NCI-H2029 (cell line): ENCODE results near the gene COL9A3.
A peak's percentile ranks its signal among the peaks of the same experiment; 100 is the strongest.

Source experiments
- DNase-seq: peaks from one replicate; lab custom pipeline; 2025; lab: John Stamatoyannopoulos, UW

Gene COL9A3

GRCh38 chr20:62796699-62797491 is 20.0 kb upstream of the COL9A3 start:
- DNase-seq, result no peak

- no peak for DNase-seq
Observed at GRCh38 chr20:62797671-62798532, 18.9 kb upstream of the COL9A3 start.

- no peak for DNase-seq
Observed at GRCh38 chr20:62799036-62799435, 17.8 kb upstream of the COL9A3 start.

DNA sequence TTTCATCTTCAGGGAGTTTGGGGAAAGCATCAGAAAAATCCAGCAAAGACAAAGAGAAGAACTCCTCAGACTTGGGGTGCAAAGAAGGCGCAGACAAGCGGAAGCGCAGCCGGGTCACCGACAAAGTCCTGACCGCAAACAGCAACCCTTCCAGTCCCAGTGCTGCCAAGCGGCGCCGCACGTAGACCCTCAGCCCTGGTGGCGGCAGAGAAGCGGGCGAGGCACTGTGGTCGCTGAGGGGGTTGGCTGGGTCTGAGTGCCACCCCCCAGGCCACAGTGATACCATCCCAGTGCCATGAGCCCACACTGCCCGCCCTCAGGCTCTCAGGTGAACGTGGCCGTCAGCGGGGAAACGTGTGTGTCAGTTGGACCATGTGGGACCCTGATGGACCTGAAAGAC is 17.4 kb upstream of the COL9A3 start:
- no peak for DNase-seq

GRCh38 chr20:62799873-62800272 is 17.0 kb upstream of the COL9A3 start:
- DNase-seq, result no peak

DNA sequence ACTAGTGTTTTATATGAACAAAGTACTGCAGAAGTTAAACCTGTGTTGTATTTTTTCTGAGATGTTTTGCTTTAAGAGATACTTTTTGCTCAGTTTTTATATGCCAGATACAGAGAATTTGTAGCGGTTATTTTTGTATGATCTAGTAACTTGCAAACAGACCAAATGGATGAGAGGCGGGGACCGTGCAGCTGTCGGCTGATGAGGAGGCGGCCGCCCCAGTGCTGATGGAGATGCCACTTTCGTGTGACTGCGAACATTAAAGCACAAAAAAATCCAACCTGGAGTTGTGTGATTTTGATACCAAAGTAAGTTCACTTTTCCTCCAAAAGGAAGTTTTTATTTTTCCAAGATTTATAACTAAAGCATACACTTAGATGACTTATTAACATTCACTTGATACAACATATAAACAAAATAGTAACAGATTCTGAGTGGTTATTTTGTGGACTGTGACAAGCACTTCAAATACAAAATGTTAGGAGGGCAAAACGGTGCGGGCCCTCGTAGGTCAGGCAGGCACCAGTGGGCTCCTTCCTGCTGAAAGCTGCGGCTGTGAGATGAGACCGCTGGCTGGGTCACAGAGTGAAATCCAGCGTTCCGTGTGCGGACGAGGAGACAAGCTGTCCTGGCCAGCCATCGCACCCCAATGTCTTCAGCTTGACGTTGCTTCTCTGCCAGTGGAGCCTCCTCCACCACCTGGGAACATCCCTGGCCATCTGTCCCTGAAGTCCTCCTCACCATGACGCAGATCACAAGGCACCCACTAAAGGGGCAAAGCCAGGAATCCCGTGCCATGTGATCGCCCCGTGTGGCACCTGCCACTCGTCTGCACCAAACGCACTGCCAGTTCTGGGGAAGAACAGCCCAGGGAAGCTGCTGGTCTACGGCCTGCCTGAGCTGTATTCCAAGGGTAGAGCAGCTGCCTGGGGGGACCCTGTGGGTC is 16.3 kb upstream of the COL9A3 start:
- no peak for DNase-seq

DNA sequence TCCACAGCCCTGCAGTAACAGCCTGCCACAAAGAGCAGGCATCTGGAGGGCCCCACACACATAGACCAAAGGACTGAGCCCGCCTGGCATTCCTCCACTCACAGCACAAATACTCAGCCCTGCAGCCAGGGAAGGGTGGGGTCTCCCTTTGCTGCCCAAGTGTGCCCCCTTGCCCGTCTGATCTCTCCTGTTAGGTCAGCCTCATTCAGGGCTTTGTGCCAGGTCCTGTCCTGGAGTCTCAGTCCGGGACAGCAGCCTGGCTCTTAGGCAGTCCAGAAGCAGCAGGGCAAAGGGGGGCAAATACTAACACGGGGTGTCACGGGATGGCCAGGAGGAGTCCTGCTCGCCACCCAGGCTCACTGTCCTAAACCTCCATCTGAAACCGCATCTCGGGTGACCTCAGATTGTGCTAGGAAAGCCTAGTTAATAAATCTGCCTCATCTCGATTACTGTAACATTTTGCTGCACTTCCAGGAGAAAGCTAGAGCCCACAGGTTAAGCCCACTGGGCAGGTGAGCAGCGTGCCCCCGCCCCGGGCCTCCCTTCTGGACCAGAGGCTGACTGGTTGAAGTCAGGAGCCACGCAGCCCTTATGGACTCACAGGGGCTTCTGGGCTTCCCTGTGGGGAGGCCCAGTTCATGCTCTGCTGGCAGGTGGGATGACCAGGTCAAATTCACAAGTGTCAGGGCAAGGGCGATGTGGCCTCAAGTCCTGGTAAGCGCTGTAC is 15.4 kb upstream of the COL9A3 start:
- no peak for DNase-seq

- DNase-seq, result no peak
Observed at GRCh38 chr20:62802026-62802712, 14.7 kb upstream of the COL9A3 start.

DNA sequence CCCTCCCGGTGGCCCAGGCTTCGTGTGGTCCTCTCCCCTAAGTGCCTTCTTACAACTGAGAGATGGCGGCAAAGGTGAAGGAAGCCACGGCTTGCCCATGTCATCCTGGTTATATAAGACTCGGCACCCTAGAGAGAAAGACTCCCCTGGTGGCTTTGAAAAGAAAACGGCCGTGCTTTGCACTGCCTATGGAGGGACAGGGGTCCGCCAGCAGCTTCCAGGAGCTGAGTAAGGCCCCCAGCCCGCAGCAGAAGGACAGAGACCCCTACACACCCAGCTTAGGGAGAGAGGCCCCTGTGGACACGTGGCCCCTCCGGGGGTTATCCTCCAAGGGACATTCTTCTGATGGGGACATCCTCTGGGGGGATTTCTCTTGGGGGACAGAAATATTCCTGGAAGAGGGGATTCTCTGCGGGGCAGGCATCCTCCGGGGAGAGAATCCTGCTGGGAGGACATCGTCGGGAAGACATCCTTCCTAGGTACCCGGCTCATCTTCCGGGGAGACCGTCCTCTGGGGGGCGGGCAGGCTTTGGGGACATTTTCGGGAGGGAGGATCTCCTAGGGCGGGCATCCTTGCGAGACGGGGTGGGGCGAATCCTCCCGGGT is 12.7 kb upstream of the COL9A3 start:
- DNase-seq, result no peak

- DNase-seq, result peak; percentile 41
Observed at GRCh38 chr20:62804627-62805154, 12.2 kb upstream of the COL9A3 start, which contains the start of gene OGFR. TSS of gene OGFR (plus strand) at chr20:62804835. CDS start at chr20:62804860, 25 bp downstream.

DNA sequence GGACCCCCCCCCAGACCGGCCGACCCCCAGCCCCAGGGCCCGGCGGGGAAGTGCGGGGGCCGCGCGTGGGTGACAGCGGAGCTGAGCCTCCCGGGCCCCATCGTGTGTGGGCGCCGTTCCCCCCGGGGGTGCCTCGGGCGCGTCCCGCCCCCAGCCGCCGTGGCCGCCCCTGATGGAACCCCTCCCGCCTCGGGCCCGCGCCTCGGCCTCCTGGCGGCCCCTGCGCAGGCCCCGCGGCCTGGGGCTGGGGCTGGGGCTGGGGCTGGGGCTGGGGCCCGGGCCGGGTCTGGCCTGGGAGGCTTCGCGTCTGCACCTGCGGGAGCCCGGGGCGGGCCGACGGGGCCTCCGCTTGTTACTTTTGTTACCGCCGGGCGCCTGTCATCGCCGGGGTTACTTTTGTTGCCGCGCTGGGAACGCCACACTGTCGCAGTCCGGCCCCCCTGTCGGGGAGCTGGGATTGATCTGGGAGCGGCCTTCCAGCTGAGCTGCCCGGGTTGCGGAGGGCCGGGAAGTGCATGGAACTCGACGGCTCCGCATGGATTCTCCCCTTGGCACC is 11.6 kb upstream of the COL9A3 start:
- no peak for DNase-seq

GRCh38 chr20:62805711-62806382 is 11.0 kb upstream of the COL9A3 start:
- DNase-seq, result no peak

- DNase-seq, result no peak
Observed at GRCh38 chr20:62806383-62807050, 10.3 kb upstream of the COL9A3 start.

DNA sequence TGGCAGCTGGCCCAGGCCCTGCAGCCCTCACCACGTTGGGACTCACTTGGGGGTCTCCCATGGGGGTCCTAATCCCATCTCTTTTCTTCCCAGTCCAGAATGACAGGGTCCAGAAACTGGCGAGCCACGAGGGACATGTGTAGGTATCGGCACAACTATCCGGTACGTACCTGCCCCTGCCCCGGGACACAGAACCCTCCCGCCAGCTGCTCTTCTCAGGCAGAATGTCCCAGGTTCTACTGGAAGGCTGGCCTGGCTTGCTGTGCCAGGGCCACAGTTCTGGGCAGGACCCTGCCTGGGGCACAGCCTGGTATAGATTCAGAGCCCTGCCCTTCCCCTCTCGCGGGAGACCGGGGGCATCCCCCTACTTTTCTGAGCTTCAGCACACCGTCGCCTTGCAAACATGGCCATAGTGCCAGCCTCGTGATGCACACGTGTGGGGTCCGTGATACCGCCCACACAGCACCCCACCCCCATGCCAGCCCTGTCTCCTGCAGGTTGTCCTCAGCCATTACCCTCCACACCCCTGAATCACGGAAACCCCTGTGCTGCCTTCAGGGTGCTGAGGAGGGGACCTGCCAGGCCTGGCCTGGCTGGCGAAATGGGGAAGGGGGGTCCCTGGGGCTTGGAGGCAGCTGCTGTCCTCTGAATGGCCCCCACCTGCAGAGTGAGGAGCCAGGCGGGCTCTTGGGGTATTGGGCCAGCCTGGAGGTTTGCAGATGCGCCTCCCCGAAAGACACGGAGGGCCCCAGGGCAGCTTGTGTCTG is 9.2 kb upstream of the COL9A3 start:
- no peak for DNase-seq

GRCh38 chr20:62808211-62808865 is 8.5 kb upstream of the COL9A3 start:
- peak; percentile 15 for DNase-seq

DNA sequence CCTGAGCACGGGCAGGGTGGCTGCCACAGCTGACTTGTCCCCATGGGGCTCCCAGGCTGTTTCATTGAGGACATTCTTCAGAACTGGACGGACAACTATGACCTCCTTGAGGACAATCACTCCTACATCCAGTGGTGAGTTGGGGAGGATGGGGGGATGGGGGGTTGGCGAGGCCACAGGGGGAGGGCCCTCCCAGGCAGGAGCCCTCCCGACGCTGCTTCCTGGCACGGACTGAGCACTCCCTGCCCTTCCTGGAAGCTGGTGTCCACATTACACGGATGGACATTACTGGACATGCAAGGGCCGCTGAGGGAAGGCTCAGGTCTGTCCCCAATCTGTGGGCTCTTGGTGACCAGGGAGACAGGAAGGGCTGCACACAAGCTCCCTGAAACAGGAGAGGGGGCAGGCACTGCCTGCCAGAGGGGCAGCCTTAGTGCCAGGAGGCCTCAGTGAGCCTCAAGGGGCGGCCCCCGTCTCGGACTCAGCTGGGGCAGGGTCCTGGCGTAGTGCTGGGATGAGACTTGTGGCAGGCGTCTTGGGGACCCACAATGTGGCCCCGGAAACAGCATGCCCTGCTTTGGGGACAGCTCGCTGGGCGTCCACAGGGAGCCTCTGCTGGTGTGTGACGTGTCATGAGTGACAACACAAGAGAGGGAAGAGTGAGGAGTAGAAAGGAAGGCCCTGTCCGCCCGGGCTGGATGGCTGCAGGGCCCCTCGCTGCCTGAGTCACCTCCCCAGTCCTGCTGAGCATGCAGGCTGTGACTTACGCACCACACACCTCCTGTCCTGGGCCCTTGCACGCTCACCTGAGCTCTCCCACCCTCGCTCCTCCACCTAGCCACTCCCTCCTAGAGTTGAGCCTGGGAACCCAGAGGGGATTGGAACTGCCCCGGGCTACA is 7.1 kb upstream of the COL9A3 start:
- no peak for DNase-seq
